Measurements from ENCODE around the gene PIGQ. TPM values are rescaled to one million over a fixed set of nuclear protein-coding genes. Genes with fewer than 3 reads are reported as not detected.

PIGQ gene
- total RNA-seq, 4 donors from 2014 or later = 37.4 to 115 (median 56.0) TPM

DNA sequence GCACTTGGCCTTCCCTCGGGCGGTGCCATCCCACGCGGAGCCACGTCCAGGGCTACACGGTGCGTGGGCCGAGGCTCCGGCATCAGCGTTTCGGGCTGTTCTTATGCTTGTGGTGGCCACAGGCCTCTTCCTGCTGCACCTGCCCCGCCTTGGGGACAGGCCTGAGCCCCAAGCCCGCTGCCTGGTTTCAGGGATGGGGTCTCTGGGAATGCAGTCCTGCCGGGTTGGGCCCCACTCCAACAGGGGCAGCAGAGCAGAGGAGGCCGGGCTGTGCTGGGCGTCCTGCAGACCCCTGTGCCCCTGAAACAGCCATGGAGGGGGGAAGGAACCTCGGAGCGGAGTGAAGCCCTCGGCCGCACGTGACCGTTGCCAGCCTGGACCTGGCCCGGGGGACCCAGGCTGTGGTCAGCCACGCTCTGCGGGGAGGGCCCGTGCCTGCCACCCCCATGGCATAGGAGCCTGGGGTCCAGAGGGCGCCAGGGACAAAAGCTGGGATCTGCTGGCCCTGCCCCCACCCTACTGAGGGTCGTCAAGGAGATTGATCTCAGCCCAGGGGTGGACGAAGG is 60.6 kb downstream of the PIGQ start:
- intact Hi-C loops (cut with DNase I; ENCODE audit: low total_unique reads) = loop anchor here (2.0 kb wide), 1 partner anchor 36 kb away; no protein-coding TSS in a partner anchor
- Histone ChIP-seq H3K27ac (no peak overlapping the region), H3K36me3 (no peaks in the 10 kb centered on the region), H3K27me3 (no peaks in the 10 kb centered on the region), H3K9me3 (no peaks in the 10 kb centered on the region), H3K4me3 (no peak overlapping the region), H3K4me1 (peaks cover 5 to 19% (median 18%) of the 10 kb centered on the region in 4 donors)
- 57% methylated on average over 17 of the region's 29 CpGs; no CpG with 5 or more reads in 1 of the 2 donors for WGBS, 2 donors (ENCODE audit: low coverage in 1 of 2)
- DNase-seq = no peak
- in situ Hi-C loops (cut with MboI; ENCODE audit: low pct_ligation_motif_present in 1 of 4, low pct_unique_long_range_greater_than_20kb in 1 of 4, low sequenced_read_pairs in 3 of 4) = no loop called here
- TF ChIP-seq, protein P1, sequence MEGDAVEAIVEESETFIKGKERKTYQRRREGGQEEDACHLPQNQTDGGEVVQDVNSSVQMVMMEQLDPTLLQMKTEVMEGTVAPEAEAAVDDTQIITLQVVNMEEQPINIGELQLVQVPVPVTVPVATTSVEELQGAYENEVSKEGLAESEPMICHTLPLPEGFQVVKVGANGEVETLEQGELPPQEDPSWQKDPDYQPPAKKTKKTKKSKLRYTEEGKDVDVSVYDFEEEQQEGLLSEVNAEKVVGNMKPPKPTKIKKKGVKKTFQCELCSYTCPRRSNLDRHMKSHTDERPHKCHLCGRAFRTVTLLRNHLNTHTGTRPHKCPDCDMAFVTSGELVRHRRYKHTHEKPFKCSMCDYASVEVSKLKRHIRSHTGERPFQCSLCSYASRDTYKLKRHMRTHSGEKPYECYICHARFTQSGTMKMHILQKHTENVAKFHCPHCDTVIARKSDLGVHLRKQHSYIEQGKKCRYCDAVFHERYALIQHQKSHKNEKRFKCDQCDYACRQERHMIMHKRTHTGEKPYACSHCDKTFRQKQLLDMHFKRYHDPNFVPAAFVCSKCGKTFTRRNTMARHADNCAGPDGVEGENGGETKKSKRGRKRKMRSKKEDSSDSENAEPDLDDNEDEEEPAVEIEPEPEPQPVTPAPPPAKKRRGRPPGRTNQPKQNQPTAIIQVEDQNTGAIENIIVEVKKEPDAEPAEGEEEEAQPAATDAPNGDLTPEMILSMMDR (IDR thresholded peaks at IDR 0.05) = no peak
- TF ChIP-seq POLR2A (IDR thresholded peaks at IDR 0.05) = no peak
- no peak for TF ChIP-seq EP300 (IDR thresholded peaks at IDR 0.05; ENCODE audit: low read depth)
- no peak for TF ChIP-seq POLR2AphosphoS5 (IDR thresholded peaks at IDR 0.05)

DNA sequence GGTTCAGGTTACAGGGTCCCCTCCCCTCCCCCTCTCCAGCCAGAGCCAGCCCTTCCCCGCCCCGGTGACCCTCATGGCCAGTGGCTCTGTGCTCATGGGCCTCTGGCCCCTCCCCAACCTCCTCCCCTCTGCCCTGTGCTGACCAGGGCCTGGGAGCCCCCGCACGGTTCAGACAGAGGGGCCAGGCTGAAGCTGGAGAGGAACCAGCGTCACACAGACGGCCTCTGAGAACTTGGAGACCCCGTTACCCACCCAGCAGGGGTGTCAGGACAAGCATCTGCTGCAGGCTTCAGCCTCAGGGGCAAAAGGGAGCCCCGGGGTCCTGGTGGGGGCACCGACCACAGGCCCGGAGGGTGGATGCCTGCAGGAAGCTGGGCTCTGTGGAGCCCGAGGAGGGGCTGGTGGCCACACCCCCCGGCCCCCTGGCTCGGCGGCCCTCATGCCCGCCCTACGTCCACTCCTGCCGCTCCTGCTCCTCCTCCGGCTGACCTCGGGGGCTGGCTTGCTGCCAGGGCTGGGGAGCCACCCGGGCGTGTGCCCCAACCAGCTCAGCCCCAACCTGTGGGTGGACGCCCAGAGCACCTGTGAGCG is 61.1 kb downstream of the PIGQ start, which contains the start of gene WFIKKN1:
TSS of gene WFIKKN1 (plus strand) at position 171 of the 591 bp plus-strand sequence. CDS start at position 440, 269 bp downstream.
- intact Hi-C loops (cut with DNase I; ENCODE audit: low total_unique reads) = loop anchor here (2.0 kb wide), 1 partner anchor 36 kb away; no protein-coding TSS in a partner anchor
- WGBS, 2 donors (ENCODE audit: low coverage in 1 of 2) = 9% methylated on average over 13 of the region's 23 CpGs; no CpG with 5 or more reads in 1 of the 2 donors
- Histone ChIP-seq H3K9me3 (no peaks in the 10 kb centered on the region), H3K27ac (no peak within 1 kb of the TSS), H3K4me1 (peaks cover 8 to 24% (median 23%) of the 10 kb centered on the region in 4 donors), H3K36me3 (no peaks in the 10 kb centered on the region), H3K4me3 (no peak within 1 kb of the TSS), H3K27me3 (no peaks in the 10 kb centered on the region)
- TF ChIP-seq EP300 (IDR thresholded peaks at IDR 0.05; ENCODE audit: low read depth) = no peak
- TF ChIP-seq POLR2AphosphoS5 (IDR thresholded peaks at IDR 0.05) = peak in 1 of 3 donors; percentile 12
- in situ Hi-C loops (cut with MboI; ENCODE audit: low pct_ligation_motif_present in 1 of 4, low pct_unique_long_range_greater_than_20kb in 1 of 4, low sequenced_read_pairs in 3 of 4) = no loop called here
- DNase-seq = no peak

DNA sequence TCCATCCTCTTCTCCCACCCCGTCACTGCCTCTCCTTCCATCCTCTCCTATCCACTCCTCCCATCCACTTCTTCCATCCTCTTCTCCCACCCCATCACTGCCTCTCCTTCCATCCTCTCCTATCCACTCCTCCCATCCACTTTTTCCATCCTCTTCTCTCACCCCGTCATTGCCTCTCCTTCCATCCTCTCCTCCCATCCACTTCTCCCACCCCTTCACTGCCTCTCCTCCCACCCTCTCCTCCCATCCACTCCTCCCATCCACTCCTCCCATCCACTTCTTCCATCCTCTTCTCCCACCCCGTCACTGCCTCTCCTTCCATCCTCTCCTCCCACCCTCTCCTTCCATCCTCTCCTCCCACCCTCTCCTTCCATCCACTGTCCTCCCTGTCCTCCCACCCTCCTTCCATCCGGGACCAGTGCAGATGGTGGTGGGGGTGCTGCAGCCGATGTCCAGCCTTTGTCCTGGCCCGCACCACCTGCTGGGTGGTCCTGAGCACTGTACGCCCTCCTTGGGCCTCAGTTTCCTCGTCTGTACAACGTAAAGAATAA is 62.1 kb downstream of the PIGQ start:
- Histone ChIP-seq H3K4me3 (no peak overlapping the region), H3K27me3 (no peaks in the 10 kb centered on the region), H3K4me1 (peaks cover 8 to 24% (median 23%) of the 10 kb centered on the region in 4 donors), H3K27ac (no peak overlapping the region), H3K36me3 (no peaks in the 10 kb centered on the region), H3K9me3 (no peaks in the 10 kb centered on the region)
- TF ChIP-seq POLR2AphosphoS5 (IDR thresholded peaks at IDR 0.05) = no peak
- no peak for TF ChIP-seq POLR2A (IDR thresholded peaks at IDR 0.05)
- TF ChIP-seq, protein P1 (IDR thresholded peaks at IDR 0.05) = no peak
- TF ChIP-seq EP300 (IDR thresholded peaks at IDR 0.05; ENCODE audit: low read depth) = no peak
- DNase-seq = no peak
- intact Hi-C loops (cut with DNase I; ENCODE audit: low total_unique reads) = loop anchor here (2.0 kb wide), 1 partner anchor 37 kb away; no protein-coding TSS in a partner anchor
- WGBS, 2 donors (ENCODE audit: low coverage in 1 of 2) = 27 to 58% methylated on average over 2 to 8 of the region's 9 CpGs
- in situ Hi-C loops (cut with MboI; ENCODE audit: low pct_ligation_motif_present in 1 of 4, low pct_unique_long_range_greater_than_20kb in 1 of 4, low sequenced_read_pairs in 3 of 4) = no loop called here

DNA sequence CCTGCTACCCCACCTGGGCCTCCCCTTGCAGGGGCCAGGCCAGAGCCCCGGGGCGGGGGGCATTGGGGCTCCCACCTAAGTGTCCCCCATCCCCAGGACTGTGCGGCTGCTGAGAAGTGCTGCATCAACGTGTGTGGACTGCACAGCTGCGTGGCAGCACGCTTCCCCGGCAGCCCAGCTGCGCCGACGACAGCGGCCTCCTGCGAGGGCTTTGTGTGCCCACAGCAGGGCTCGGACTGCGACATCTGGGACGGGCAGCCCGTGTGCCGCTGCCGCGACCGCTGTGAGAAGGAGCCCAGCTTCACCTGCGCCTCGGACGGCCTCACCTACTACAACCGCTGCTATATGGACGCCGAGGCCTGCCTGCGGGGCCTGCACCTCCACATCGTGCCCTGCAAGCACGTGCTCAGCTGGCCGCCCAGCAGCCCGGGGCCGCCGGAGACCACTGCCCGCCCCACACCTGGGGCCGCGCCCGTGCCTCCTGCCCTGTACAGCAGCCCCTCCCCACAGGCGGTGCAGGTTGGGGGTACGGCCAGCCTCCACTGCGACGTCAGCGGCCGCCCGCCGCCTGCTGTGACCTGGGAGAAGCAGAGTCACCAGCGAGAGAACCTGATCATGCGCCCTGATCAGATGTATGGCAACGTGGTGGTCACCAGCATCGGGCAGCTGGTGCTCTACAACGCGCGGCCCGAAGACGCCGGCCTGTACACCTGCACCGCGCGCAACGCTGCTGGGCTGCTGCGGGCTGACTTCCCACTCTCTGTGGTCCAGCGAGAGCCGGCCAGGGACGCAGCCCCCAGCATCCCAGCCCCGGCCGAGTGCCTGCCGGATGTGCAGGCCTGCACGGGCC is 62.9 kb downstream of the PIGQ start:
- no peak for DNase-seq
- Histone ChIP-seq H3K27me3 (no peaks in the 10 kb centered on the region), H3K9me3 (no peaks in the 10 kb centered on the region), H3K36me3 (no peaks in the 10 kb centered on the region), H3K27ac (no peak overlapping the region), H3K4me1 (peaks cover 8 to 31% (median 28%) of the 10 kb centered on the region in 4 donors), H3K4me3 (no peak overlapping the region)
- 95% methylated on average over 59 of the region's 67 CpGs; no CpG with 5 or more reads in 1 of the 2 donors for WGBS, 2 donors (ENCODE audit: low coverage in 1 of 2)
- intact Hi-C loops (cut with DNase I; ENCODE audit: low total_unique reads) (no loop called here), in situ Hi-C loops (cut with MboI; ENCODE audit: low pct_ligation_motif_present in 1 of 4, low pct_unique_long_range_greater_than_20kb in 1 of 4, low sequenced_read_pairs in 3 of 4) (no loop called here)
- TF ChIP-seq POLR2AphosphoS5 (IDR thresholded peaks at IDR 0.05) (no peak), POLR2A (IDR thresholded peaks at IDR 0.05) (no peak), EP300 (IDR thresholded peaks at IDR 0.05; ENCODE audit: low read depth) (no peak)
- TF ChIP-seq, protein P1 (IDR thresholded peaks at IDR 0.05) = no peak

Measured in transverse colon (tissue), 4 donors.